HEK293 (cell line): Measurements from ENCODE around the gene NEB.

Experiments
- CTCF ChIA-PET: fragments of 350-600 bp; formaldehyde crosslinking; extraction: SDS; loops from one replicate; lab custom pipeline; 2021; ENCODE audit warnings: antibody characterized with exemption; lab: Yijun Ruan, JAX
- POLR2A ChIA-PET: fragments of 300-600 bp; formaldehyde crosslinking; extraction: SDS; loops from one replicate; lab custom pipeline; 2020; ENCODE audit warnings: antibody characterized with exemption, inconsistent platforms; lab: Yijun Ruan, JAX
- H3K27ac ChIP-seq: fragments of 200-500 bp; sonication (Bioruptor generic); 2 replicates; pipeline ENCODE4 v1.5.1; 2014; ENCODE audit warnings: low read depth, low read length, control low read depth, inconsistent platforms; ENCODE audit errors: extremely low read depth
- H3K36me3 ChIP-seq, 2 experiments: fragments of 200-500 bp in 1 of 2; sonication (Bioruptor generic) in 1 of 2; 1 replicate in 1 of 2; 2 replicates in 1 of 2; pipeline ENCODE4 v1.5.1; 2014 to 2017; ENCODE audit warnings: inconsistent platforms in 2 of 2, low read length in 2 of 2; ENCODE audit not compliant: control insufficient read depth in 2 of 2, insufficient read depth in 1 of 2
- H3K4me1 ChIP-seq: fragments of 200-500 bp; sonication (Bioruptor generic); 2 replicates; pipeline ENCODE4 v1.5.1; 2014; ENCODE audit warnings: mild to moderate bottlenecking, low read length, inconsistent platforms; ENCODE audit not compliant: control insufficient read depth, insufficient read depth
- H3K4me3 ChIP-seq: 2 replicates; pipeline ENCODE4 v1.5.1; 2011; ENCODE audit warnings: low read depth, mild to moderate bottlenecking, control low read depth, low read length, moderate library complexity
- H3K9me3 ChIP-seq: fragments of 200-500 bp; sonication (Bioruptor generic); 2 replicates; pipeline ENCODE4 v1.5.1; 2014; ENCODE audit warnings: low read depth, low read length, inconsistent platforms; ENCODE audit not compliant: control insufficient read depth, insufficient read depth
- KLF10 ChIP-seq: fragments of 450-650 bp; IDR thresholded peaks from 2 replicates; pipeline ENCODE4 v1.5.1; 2018; ENCODE audit warnings: missing biosample characterization, mild to moderate bottlenecking, missing genetic modification characterization
- TRIM28 ChIP-seq: IDR thresholded peaks from 2 replicates; pipeline ENCODE4 v1.6.1; 2011; ENCODE audit warnings: low read length, control low read depth, borderline replicate concordance
- ZNF112 ChIP-seq: fragments of 450-650 bp; formaldehyde crosslinking; IDR thresholded peaks from 2 replicates; pipeline ENCODE4 v1.5.0; 2017; ENCODE audit warnings: missing biosample characterization, missing genetic modification characterization
- ZNF121 ChIP-seq: fragments of 450-650 bp; formaldehyde crosslinking; IDR thresholded peaks from 2 replicates; pipeline ENCODE4 v1.5.1; 2016; ENCODE audit warnings: missing biosample characterization, missing genetic modification characterization
- ZNF133 ChIP-seq: fragments of 450-650 bp; formaldehyde crosslinking; IDR thresholded peaks from 2 replicates; pipeline ENCODE4 v1.5.1; 2016; ENCODE audit warnings: missing biosample characterization, missing genetic modification characterization
- ZNF138 ChIP-seq: fragments of 450-650 bp; formaldehyde crosslinking; IDR thresholded peaks from 2 replicates; pipeline ENCODE4 v1.5.1; 2016; ENCODE audit warnings: missing biosample characterization, missing genetic modification characterization, borderline replicate concordance
- ZNF239 ChIP-seq: fragments of 450-650 bp; formaldehyde crosslinking; IDR thresholded peaks from 2 replicates; pipeline ENCODE4 v1.5.1; 2016; ENCODE audit warnings: missing biosample characterization, missing genetic modification characterization
- ZNF37A ChIP-seq: fragments of 450-650 bp; IDR thresholded peaks from 2 replicates; pipeline ENCODE4 v1.5.1; 2018; ENCODE audit warnings: missing biosample characterization, missing genetic modification characterization
- ZNF394 ChIP-seq: fragments of 450-650 bp; formaldehyde crosslinking; IDR thresholded peaks from 2 replicates; pipeline ENCODE4 v1.5.1; 2016; ENCODE audit warnings: missing biosample characterization, missing genetic modification characterization, mild to moderate bottlenecking, moderate library complexity, borderline replicate concordance
- ZNF501 ChIP-seq: fragments of 450-650 bp; formaldehyde crosslinking; IDR thresholded peaks from 2 replicates; pipeline ENCODE4 v1.5.1; 2016; ENCODE audit warnings: missing biosample characterization, missing genetic modification characterization
- ZNF529 ChIP-seq: fragments of 450-650 bp; formaldehyde crosslinking; IDR thresholded peaks from 2 replicates; pipeline ENCODE4 v1.5.1; 2017; ENCODE audit warnings: missing genetic modification characterization, missing biosample characterization; ENCODE audit not compliant: insufficient replicate concordance
- ZNF544 ChIP-seq: fragments of 450-650 bp; formaldehyde crosslinking; IDR thresholded peaks from 2 replicates; pipeline ENCODE4 v1.5.0; 2017; ENCODE audit warnings: missing biosample characterization, missing genetic modification characterization
- ZNF560 ChIP-seq: fragments of 450-650 bp; formaldehyde crosslinking; IDR thresholded peaks from 2 replicates; pipeline ENCODE4 v1.5.1; 2017; ENCODE audit warnings: missing biosample characterization, missing genetic modification characterization, borderline replicate concordance
- ZNF561 ChIP-seq: fragments of 450-650 bp; IDR thresholded peaks from 2 replicates; pipeline ENCODE4 v1.5.1; 2018; ENCODE audit warnings: missing biosample characterization, missing genetic modification characterization, borderline replicate concordance
- ZNF610 ChIP-seq: fragments of 450-650 bp; formaldehyde crosslinking; IDR thresholded peaks from 2 replicates; pipeline ENCODE4 v1.5.1; 2016; ENCODE audit warnings: missing biosample characterization, missing genetic modification characterization, borderline replicate concordance
- TF ChIP-seq, protein P1 (sequence below): fragments of 450-650 bp; formaldehyde crosslinking; IDR thresholded peaks from 2 replicates; pipeline ENCODE4 v1.5.1; 2016; ENCODE audit warnings: missing biosample characterization, missing genetic modification characterization
- TF ChIP-seq, protein P2 (sequence below): fragments of 450-650 bp; formaldehyde crosslinking; IDR thresholded peaks from 2 replicates; pipeline ENCODE4 v1.5.1; 2016; ENCODE audit warnings: missing biosample characterization, missing genetic modification characterization
- TF ChIP-seq, protein P3 (sequence below): fragments of 450-650 bp; formaldehyde crosslinking; IDR thresholded peaks from 2 replicates; pipeline ENCODE4 v1.5.1; 2016; ENCODE audit warnings: missing biosample characterization, missing genetic modification characterization
- TF ChIP-seq, protein P4 (sequence below): fragments of 450-650 bp; formaldehyde crosslinking; IDR thresholded peaks from 2 replicates; pipeline ENCODE4 v1.5.1; 2017; ENCODE audit warnings: missing biosample characterization, missing genetic modification characterization
- TF ChIP-seq, protein P5 (sequence below): fragments of 450-650 bp; formaldehyde crosslinking; IDR thresholded peaks from 2 replicates; pipeline ENCODE4; 2016; ENCODE audit warnings: missing biosample characterization, missing genetic modification characterization

NEB gene

DNA sequence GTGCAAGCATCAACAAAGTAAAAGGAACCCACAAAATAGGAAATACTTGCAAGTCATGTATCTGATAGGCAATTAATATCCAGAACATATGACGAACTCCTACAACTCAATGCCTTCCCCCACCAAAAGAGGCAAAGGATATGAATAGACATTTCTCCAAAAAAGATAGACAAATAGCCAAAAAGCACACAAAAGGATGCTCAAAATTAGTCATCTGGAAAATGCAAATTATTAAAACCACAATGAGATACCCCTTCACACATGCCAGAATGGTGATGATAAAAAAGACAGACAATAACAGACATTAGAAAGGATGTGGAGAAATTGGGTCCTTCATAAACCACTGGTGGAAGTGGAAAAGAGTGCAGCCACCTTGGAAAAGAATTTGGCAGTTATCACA lies 248.2 kb downstream of the NEB start:
- Histone ChIP-seq H3K36me3 (peaks cover 0 to 62% of the 10 kb centered on the region in 2 experiments), H3K9me3 (no peaks in the 10 kb centered on the region), H3K4me3 (no peak overlapping the region), H3K27ac (no peak overlapping the region), H3K4me1 (no peaks in the 10 kb centered on the region)
- ChIA-PET POLR2A (no interaction called here), CTCF (no interaction called here)
- TF ChIP-seq ZNF560 (tag by site-specific recombination) (no peak), TRIM28 (no peak), ZNF133 (tag by site-specific recombination) (no peak), ZNF138 (no peak), ZNF610 (tag by site-specific recombination) (no peak), ZNF37A (tag by site-specific recombination) (no peak), KLF10 (tag by site-specific recombination) (no peak), ZNF544 (no peak), ZNF239 (tag by site-specific recombination) (no peak), ZNF561 (tag by site-specific recombination) (no peak)
- TF ChIP-seq, protein P1, sequence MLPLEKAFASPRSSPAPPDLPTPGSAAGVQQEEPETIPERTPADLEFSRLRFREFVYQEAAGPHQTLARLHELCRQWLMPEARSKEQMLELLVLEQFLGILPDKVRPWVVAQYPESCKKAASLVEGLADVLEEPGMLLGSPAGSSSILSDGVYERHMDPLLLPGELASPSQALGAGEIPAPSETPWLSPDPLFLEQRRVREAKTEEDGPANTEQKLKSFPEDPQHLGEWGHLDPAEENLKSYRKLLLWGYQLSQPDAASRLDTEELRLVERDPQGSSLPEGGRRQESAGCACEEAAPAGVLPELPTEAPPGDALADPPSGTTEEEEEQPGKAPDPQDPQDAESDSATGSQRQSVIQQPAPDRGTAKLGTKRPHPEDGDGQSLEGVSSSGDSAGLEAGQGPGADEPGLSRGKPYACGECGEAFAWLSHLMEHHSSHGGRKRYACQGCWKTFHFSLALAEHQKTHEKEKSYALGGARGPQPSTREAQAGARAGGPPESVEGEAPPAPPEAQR (tag by site-specific recombination): no peak
- TF ChIP-seq, protein P2, sequence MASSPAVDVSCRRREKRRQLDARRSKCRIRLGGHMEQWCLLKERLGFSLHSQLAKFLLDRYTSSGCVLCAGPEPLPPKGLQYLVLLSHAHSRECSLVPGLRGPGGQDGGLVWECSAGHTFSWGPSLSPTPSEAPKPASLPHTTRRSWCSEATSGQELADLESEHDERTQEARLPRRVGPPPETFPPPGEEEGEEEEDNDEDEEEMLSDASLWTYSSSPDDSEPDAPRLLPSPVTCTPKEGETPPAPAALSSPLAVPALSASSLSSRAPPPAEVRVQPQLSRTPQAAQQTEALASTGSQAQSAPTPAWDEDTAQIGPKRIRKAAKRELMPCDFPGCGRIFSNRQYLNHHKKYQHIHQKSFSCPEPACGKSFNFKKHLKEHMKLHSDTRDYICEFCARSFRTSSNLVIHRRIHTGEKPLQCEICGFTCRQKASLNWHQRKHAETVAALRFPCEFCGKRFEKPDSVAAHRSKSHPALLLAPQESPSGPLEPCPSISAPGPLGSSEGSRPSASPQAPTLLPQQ (tag by site-specific recombination): no peak
- TF ChIP-seq, protein P3, sequence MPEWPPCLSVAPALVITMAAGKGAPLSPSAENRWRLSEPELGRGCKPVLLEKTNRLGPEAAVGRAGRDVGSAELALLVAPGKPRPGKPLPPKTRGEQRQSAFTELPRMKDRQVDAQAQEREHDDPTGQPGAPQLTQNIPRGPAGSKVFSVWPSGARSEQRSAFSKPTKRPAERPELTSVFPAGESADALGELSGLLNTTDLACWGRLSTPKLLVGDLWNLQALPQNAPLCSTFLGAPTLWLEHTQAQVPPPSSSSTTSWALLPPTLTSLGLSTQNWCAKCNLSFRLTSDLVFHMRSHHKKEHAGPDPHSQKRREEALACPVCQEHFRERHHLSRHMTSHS (tag by site-specific recombination): no peak
- TF ChIP-seq, protein P4, sequence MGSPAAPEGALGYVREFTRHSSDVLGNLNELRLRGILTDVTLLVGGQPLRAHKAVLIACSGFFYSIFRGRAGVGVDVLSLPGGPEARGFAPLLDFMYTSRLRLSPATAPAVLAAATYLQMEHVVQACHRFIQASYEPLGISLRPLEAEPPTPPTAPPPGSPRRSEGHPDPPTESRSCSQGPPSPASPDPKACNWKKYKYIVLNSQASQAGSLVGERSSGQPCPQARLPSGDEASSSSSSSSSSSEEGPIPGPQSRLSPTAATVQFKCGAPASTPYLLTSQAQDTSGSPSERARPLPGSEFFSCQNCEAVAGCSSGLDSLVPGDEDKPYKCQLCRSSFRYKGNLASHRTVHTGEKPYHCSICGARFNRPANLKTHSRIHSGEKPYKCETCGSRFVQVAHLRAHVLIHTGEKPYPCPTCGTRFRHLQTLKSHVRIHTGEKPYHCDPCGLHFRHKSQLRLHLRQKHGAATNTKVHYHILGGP (tag by site-specific recombination): no peak
- TF ChIP-seq, all 188 proteins: peak for 0

DNA sequence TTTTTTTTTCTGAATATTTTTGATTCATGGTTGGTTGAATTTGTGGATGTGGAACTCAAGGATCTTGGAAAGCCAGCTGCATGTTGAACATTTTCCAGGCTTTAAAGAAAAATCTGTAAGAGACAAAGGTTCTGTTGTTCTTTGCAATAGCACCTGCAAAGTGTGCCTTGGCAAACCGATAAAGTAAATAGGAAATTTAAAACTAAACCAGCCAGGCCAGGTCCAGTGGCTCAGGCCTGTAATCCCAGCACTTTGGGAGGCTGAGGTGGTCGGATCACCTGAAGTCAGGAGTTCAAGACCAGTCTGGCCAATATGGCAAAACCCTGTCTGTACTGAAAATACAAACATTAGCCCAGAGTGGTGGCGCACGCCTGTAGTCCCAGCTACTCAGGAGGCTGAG lies 250.2 kb downstream of the NEB start:
- H3K4me1 ChIP-seq: no peaks in the 10 kb centered on the region
- POLR2A ChIA-PET: no interaction called here
- no peak overlapping the region for H3K4me3 ChIP-seq
- no peak for TF ChIP-seq KLF10 (tag by site-specific recombination)
- no peak for TF ChIP-seq ZNF501 (tag by site-specific recombination)
- TF ChIP-seq ZNF112 (tag by site-specific recombination): no peak
- no peak for TF ChIP-seq ZNF529 (tag by site-specific recombination)
- TF ChIP-seq, protein P5, sequence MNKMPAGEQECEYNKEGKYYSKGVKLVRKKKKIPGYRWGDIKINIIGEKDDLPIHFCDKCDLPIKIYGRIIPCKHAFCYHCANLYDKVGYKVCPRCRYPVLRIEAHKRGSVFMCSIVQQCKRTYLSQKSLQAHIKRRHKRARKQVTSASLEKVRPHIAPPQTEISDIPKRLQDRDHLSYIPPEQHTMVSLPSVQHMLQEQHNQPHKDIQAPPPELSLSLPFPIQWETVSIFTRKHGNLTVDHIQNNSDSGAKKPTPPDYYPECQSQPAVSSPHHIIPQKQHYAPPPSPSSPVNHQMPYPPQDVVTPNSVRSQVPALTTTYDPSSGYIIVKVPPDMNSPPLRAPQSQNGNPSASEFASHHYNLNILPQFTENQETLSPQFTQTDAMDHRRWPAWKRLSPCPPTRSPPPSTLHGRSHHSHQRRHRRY (tag by site-specific recombination): no peak
- TF ChIP-seq ZNF394: no peak
- TF ChIP-seq ZNF121 (tag by site-specific recombination): no peak
- TF ChIP-seq, all 188 proteins: peak for 0
- H3K27ac ChIP-seq: no peak overlapping the region
- no peaks in the 10 kb centered on the region for H3K9me3 ChIP-seq
- CTCF ChIA-PET: interaction anchor here (0.6 to 1.1 kb wide), 2 partner anchors 542 to 1060 kb away, joined by 4 to 5 read pairs; no protein-coding TSS in a partner anchor
- peaks cover 0 to 61% of the 10 kb centered on the region in 2 experiments for H3K36me3 ChIP-seq
